ENCODE results near the gene TAF6L. TPM values are rescaled to one million over a fixed set of nuclear protein-coding genes. Genes with fewer than 3 reads are reported as not detected.
"Not testable (repeated sequence)": the region's sequence is repeated elsewhere in the genome, so short reads cannot be mapped to it uniquely, and the experiment has no call there.

The TAF6L gene, protein sequence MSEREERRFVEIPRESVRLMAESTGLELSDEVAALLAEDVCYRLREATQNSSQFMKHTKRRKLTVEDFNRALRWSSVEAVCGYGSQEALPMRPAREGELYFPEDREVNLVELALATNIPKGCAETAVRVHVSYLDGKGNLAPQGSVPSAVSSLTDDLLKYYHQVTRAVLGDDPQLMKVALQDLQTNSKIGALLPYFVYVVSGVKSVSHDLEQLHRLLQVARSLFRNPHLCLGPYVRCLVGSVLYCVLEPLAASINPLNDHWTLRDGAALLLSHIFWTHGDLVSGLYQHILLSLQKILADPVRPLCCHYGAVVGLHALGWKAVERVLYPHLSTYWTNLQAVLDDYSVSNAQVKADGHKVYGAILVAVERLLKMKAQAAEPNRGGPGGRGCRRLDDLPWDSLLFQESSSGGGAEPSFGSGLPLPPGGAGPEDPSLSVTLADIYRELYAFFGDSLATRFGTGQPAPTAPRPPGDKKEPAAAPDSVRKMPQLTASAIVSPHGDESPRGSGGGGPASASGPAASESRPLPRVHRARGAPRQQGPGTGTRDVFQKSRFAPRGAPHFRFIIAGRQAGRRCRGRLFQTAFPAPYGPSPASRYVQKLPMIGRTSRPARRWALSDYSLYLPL
- polyA plus RNA-seq (ENCODE audit: insufficient read length in 10 of 10) = 10 to 100 TPM; 11.5 to 16.6 (median 14.2) TPM
- long read RNA-seq, donor 1, partial matches to known transcripts = 0 of 20 reads
- long read RNA-seq, donor 1, other reads (novel, unspliced or antisense) = 20 of 20 reads
- long read RNA-seq, donor 2, partial matches to known transcripts = 0 of 20 reads
- long read RNA-seq, donor 2, other reads (novel, unspliced or antisense) = 19 of 20 reads
- long read RNA-seq, donor 3 = 0 reads
- long read RNA-seq, donor 4, partial matches to known transcripts = 0 of 34 reads
- long read RNA-seq, donor 4, other reads (novel, unspliced or antisense) = 30 of 34 reads
- long read RNA-seq, donor 5, partial matches to known transcripts = 95 of 132 reads
- long read RNA-seq, donor 5, other reads (novel, unspliced or antisense) = 34 of 132 reads
- long read RNA-seq, donor 6, partial matches to known transcripts = 44 of 48 reads
- long read RNA-seq, donor 6, other reads (novel, unspliced or antisense) = 0 of 48 reads
- long read RNA-seq, donor 7, partial matches to known transcripts = 5 of 11 reads
- long read RNA-seq, donor 7, other reads (novel, unspliced or antisense) = 5 of 11 reads
- long read RNA-seq, donor 8, partial matches to known transcripts = 0 of 2 reads
- long read RNA-seq, donor 8, other reads (novel, unspliced or antisense) = 0 of 2 reads
- long read RNA-seq, donor 9 = 0 reads

DNA sequence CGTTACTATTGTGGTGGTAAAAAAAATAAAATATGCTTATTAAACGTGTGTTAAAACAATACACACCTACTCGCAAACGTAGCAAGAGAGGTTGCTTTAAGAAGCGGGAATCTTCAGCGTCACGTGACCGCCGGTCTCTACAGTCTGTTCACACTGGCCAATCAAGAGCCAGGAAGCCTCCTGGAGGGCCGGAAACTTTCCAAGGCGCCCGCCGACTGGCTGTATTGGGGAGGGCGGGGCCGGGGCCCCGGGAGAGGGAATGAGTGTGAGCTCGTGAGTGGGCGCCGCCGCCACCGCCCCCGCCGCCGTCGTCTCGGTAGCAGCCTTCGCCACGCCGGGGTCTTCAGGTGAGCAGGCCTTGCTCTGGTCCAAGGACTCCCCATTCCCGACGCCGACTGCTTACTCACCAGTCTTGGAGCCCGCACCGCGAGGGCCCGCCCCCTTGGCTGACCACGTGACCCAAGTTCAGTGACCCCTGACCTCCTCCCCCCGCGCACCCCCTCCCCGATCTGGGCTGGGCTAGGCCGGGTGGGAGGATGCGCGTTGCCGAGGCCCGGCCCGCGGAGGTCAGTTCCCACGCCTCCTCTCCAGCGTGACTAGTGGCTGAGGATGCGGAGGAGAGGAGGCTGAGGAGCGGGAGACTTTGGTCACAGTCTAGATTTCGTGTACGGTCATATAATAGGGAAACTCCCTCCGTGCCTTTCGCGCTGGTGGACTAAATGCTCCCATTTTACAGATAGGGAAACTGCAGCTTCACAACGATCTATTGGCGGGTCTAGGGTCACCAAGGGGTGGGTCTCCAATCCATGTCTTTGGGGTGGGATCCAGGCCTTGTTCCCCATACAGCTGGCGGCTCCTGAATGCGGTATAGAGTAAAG, at the start of gene TAF6L:
TSS of gene TAF6L (plus strand) at position 253 of the 878 bp plus-strand sequence. CDS start 4,388 bp downstream, outside the sequence.
- DNase-seq = peak; percentile 97 to 99 (median 98)

GRCh38 chr11:62721994-62722393, 49.2 kb upstream of the TAF6L start:
- DNase-seq = no peak

DNA sequence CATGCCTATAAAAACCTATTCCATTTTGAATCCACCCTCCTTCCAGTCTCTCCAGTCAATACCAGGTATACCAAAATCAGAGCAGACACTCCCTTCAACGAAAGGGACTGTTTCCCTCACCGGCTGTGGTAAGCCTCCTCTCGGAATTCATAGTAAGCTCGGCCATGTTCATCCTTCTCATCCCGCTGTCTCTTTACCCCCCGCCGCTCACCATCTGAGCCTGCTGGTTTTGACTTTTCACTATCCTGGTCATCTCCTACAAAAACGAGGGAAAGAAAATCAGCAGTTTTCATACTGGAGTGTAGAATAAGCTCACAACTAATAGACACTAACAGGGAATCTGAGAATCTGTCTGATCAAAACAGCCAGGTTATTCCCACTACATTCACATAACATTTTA, 47.0 kb upstream of the TAF6L start:
- no peak for DNase-seq

DNA sequence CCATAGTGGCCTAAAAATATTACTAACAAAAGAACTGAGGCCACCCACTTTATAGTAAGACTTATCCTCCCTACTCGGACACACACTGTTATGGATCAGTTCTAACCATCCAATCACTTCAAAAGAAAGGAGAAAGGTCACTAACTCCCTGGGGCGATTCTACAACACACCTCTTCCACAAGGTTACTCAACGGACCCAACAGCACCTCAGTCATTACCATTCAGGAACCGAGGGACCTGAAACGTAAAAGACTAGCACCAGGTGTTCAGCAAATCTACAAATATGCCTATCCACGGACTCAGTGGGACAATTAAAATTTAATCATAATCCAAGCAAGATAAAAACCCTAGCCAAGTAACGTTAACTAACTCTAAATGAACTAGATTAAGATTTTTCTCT, 45.5 kb upstream of the TAF6L start:
- no peak for DNase-seq

- no peak for DNase-seq
Measured at GRCh38 chr11:62726156-62726914, 44.9 kb upstream of the TAF6L start.

DNA sequence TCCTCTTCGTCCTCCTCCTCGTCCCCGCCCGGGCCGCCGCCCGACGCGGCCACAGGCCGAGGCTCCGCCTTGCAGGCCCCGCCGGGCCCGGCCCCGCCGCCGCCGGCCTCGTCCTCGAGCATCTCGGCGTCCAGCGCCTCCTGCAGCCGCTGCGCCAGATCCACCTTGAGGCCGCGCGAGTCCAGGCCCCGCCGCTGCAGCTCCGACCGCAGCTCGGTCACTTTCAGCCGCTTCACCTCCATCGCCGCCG, 44.4 kb upstream of the TAF6L start:
- no peak for DNase-seq

GRCh38 chr11:62727165-62727871, 43.9 kb upstream of the TAF6L start, which contains the start of gene HNRNPUL2:
Gene HNRNPUL2 (minus strand): TSS chr11:62727457. CDS start chr11:62727156, 301 bp downstream.
- DNase-seq = peak; percentile 100

GRCh38 chr11:62727872-62728170, 43.4 kb upstream of the TAF6L start:
- DNase-seq = peak; percentile 96 to 99 (median 99)

- DNase-seq = peak; percentile 90 to 96 (median 91)
Measured at GRCh38 chr11:62728171-62728988, 42.8 kb upstream of the TAF6L start, which contains the start of gene TTC9C. Gene TTC9C (plus strand): TSS chr11:62728486. CDS start chr11:62728849, 363 bp downstream.

DNA sequence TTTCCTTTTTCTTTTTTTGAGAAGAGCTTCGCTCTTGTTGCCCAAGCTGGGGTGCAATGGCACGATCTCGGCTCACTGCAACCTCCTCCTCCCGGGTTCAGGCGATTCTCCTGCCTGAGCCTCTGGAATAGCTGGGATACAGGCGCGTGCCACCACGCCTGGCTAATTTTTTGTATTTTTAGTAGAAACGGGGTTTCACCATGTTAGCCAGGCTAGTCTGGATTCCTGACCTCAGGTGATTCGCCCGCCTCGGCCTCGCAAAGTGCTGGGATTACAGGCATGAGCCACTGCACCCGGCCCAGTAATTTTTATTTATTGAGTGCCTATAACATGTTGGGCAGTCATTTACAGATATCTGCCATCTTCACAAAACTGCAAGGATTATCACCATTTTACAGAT, 41.1 kb upstream of the TAF6L start:
- DNase-seq = not testable (repeated sequence)

- DNase-seq = no peak
Measured at GRCh38 chr11:62732830-62733229, 38.4 kb upstream of the TAF6L start.

DNA sequence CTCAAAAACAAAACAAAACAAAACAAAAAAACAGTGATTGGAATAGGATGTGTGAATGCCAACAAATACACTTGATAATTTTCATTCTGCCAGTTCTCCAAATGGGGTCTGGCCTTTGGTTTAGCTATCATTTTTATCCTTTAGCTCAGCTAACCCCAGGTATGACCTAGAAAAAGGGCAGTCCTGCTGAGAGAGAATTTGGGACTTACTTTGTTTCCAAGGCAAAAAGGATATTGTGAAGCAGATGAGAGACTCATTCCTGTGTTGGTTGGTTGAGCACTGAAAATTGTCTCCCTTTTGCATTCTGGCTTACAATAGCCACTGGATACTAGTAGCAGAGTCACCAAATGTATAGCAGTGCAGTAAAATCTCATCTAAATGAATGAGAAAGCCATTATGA, 34.0 kb upstream of the TAF6L start:
- DNase-seq = no peak

- DNase-seq = no peak
Measured at GRCh38 chr11:62747475-62748160, 23.6 kb upstream of the TAF6L start.

- not testable (repeated sequence) for DNase-seq
Measured at GRCh38 chr11:62749931-62750330, 21.3 kb upstream of the TAF6L start.

DNA sequence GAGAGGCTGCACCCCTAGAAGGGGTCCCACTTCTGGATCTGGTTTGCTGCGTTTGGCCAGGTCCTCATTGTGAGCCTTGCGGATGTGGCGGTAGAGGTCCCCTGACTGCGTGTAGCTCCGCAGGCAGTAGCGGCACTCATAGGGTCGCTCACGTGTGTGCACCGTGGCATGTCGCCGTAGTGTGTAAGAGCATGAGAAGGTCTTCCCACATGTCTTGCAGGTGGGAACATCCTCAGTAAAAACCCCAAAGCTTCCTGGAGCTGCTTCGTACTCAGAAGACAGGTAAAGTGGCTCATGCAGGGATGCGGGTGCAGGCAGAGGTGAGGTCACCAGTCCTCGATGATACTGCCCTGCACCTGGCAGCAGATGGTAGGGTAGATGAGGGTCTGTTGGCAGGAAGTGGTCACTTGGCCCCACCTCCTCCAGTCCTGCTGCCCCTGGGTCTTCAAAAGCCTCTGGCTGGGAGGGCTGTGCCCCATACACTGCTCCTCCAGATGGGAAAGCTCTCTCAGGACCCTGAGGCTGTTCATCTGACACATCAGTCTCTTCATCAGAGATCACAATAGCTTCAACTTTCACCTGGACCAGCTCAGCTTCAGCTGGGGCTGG, 18.9 kb upstream of the TAF6L start:
- no peak for DNase-seq

- no peak for DNase-seq
Measured at GRCh38 chr11:62752994-62753735, 18.0 kb upstream of the TAF6L start.
